K562 (cell line): ENCODE results near the gene IL20RB. TPM values are rescaled to one million over a fixed set of nuclear protein-coding genes. Genes with fewer than 3 reads are reported as not detected.

Experiments used
- BRD9 ChIP-seq: fragments of 450-650 bp; IDR thresholded peaks from 2 replicates; pipeline ENCODE4 v1.6.1; 2018; ENCODE audit warnings: low read depth; ENCODE audit not compliant: partially characterized antibody
- CBFB ChIP-seq: sonication (generic); formaldehyde crosslinking; IDR thresholded peaks from 2 replicates; pipeline ENCODE4 v1.4.0; 2020; ENCODE audit warnings: mild to moderate bottlenecking, missing genetic modification reagents
- CEBPB ChIP-seq: fragments of 450-650 bp; IDR thresholded peaks from 2 replicates; pipeline ENCODE4 v1.6.1; 2016; ENCODE audit warnings: missing genetic modification characterization, missing compliant biosample characterization
- HDAC8 ChIP-seq: fragments of 450-650 bp; IDR thresholded peaks from 2 replicates; pipeline ENCODE4 v1.6.1; 2016; ENCODE audit warnings: mild to moderate bottlenecking, missing genetic modification characterization, moderate library complexity, missing compliant biosample characterization
- HDGF ChIP-seq: fragments of 450-650 bp; IDR thresholded peaks from 2 replicates; pipeline ENCODE4 v1.6.1; 2016
- HEY1 ChIP-seq: fragments of 250-450 bp; sonication (Bioruptor Pico); IDR thresholded peaks from 2 replicates; pipeline ENCODE4 v1.5.0; 2020; ENCODE audit warnings: mild to moderate bottlenecking, moderate library complexity, borderline replicate concordance
- HNRNPK ChIP-seq: fragments of 200-400 bp; formaldehyde crosslinking; IDR thresholded peaks from one replicate; pipeline ENCODE4 v1.6.1; 2018; ENCODE audit warnings: mild to moderate bottlenecking, low read depth, low read length; ENCODE audit not compliant: poor library complexity, severe bottlenecking
- JUND ChIP-seq, 2 experiments: IDR thresholded peaks; 2 replicates in 1 of 2; 3 replicates in 1 of 2; pipeline ENCODE4 v1.6.1; 2011; ENCODE audit warnings: borderline replicate concordance in 2 of 2, low read depth in 2 of 2, low read length in 2 of 2, improper control_type of control experiment in 1 of 2, missing biosample characterization in 1 of 2, missing genetic modification characterization in 1 of 2, missing genetic modification reagents in 1 of 2
- KDM2B ChIP-seq: fragments of 250-450 bp; sonication (Bioruptor Pico); IDR thresholded peaks from 2 replicates; pipeline ENCODE4 v1.8.0; 2021; ENCODE audit warnings: mild to moderate bottlenecking, moderate library complexity
- KHSRP ChIP-seq: fragments of 450-650 bp; IDR thresholded peaks from 2 replicates; pipeline ENCODE4 v1.6.1; 2017
- MAFK ChIP-seq: IDR thresholded peaks from 2 replicates; pipeline ENCODE4 v1.6.1; 2011; ENCODE audit warnings: low read length, improper control_type of control experiment
- NR1H2 ChIP-seq: sonication (generic); formaldehyde crosslinking; IDR thresholded peaks from 2 replicates; pipeline ENCODE4 v1.4.0; 2020; ENCODE audit warnings: mild to moderate bottlenecking, missing genetic modification reagents
- NR2F6 ChIP-seq: fragments of 450-650 bp; formaldehyde crosslinking; IDR thresholded peaks from 2 replicates; pipeline ENCODE4 v1.4.0; 2020; ENCODE audit warnings: mild to moderate bottlenecking
- PHTF2 ChIP-seq: fragments of 250-450 bp; sonication (Bioruptor Pico); IDR thresholded peaks from 2 replicates; pipeline ENCODE4 v1.5.0; 2021; ENCODE audit warnings: mild to moderate bottlenecking
- RFX5 ChIP-seq: IDR thresholded peaks from 2 replicates; pipeline ENCODE4 v1.6.1; 2011; ENCODE audit warnings: low read depth, mild to moderate bottlenecking, improper control_type of control experiment, low read length
- RHOXF2B ChIP-seq: fragments of 250-450 bp; sonication (Bioruptor Pico); conservative IDR thresholded peaks from 2 replicates; pipeline ENCODE4 v1.5.1; 2021
- RREB1 ChIP-seq: fragments of 250-450 bp; sonication (Bioruptor Pico); IDR thresholded peaks from 2 replicates; pipeline ENCODE4 v1.4.0; 2020
- TARDBP ChIP-seq: fragments of 450-650 bp; IDR thresholded peaks from 2 replicates; pipeline ENCODE4 v1.6.1; 2016
- ZNF134 ChIP-seq: fragments of 250-450 bp; sonication (Bioruptor Pico); conservative IDR thresholded peaks from 2 replicates; pipeline ENCODE4 v1.4.0; 2020
- ZNF408 ChIP-seq: fragments of 250-450 bp; sonication (Bioruptor Pico); IDR thresholded peaks from 2 replicates; pipeline ENCODE4 v1.4.0; 2020; ENCODE audit warnings: low read depth, mild to moderate bottlenecking, moderate library complexity
- ZNF695 ChIP-seq: fragments of 450-650 bp; formaldehyde crosslinking; IDR thresholded peaks from 2 replicates; pipeline ENCODE4 v1.4.0; 2020; ENCODE audit warnings: mild to moderate bottlenecking, moderate library complexity
- polyA plus RNA-seq, 8 experiments: library from polyadenylated mRNA; depleted of rRNA in 4 of 8; stranded (reverse) in 5 of 8; unstranded in 3 of 8; fragments of >200 nt; fragmentation: Nextera tagmentation in 2 of 8; fragmentation: Illumina TruSeq in 1 of 8; extraction: Ambion mirVana in 2 of 8; extraction: Trizol in 1 of 8; gene quantifications; 2 replicates each; pipeline versions ENCODE4 v1.2.1 to v1.2.3, GENCODE V29; 2011 to 2014; ENCODE audit warnings: inconsistent platforms in 1 of 8, missing spikeins in 1 of 8
- total RNA-seq, 7 experiments: library from RNA; depleted of rRNA in 6 of 7; stranded (reverse); fragments of >200 nt in 6 of 7; fragmentation: Illumina TruSeq in 2 of 7; extraction: Trizol in 2 of 7; gene quantifications; 2 replicates each; pipeline versions ENCODE4 v1.2.1 to v1.2.3, GENCODE V29; 2011 to 2021; ENCODE audit warnings: low replicate concordance in 1 of 7
- TF ChIP-seq, protein P1 (sequence below): conservative IDR thresholded peaks from 2 replicates; pipeline ENCODE4 v1.6.1; 2011; ENCODE audit warnings: low read depth, mild to moderate bottlenecking, low read length; ENCODE audit not compliant: control insufficient read depth
- TF ChIP-seq, protein P2 (sequence below): fragments of 250-450 bp; sonication (Bioruptor Pico); IDR thresholded peaks from 2 replicates; pipeline ENCODE4 v1.4.0; 2020; ENCODE audit warnings: mild to moderate bottlenecking, moderate library complexity

The IL20RB gene
- total and polyA plus RNA-seq, 9 of the 15 experiments (the other 6 are each of a cell fraction or from before 2014, with no cell fraction given) = 0.77 to 9.9 (median 6.1) TPM

DNA sequence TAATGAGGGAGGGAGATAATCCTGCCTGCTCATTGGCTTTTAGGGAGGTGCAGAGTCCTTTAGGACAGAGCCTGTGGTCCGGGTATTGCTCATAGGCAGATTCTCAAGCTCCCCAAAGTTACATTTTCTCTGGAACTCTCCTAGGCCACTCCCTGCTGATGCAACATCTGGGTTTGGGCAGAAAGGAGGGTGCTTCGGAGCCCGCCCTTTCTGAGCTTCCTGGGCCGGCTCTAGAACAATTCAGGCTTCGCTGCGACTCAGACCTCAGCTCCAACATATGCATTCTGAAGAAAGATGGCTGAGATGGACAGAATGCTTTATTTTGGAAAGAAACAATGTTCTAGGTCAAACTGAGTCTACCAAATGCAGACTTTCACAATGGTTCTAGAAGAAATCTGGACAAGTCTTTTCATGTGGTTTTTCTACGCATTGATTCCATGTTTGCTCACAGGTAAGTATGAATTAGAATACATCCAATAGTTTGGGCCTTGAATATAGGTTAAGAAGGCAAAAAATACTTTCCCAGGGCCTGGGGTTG, at the start of gene IL20RB (continued):
- TF ChIP-seq, protein P1, sequence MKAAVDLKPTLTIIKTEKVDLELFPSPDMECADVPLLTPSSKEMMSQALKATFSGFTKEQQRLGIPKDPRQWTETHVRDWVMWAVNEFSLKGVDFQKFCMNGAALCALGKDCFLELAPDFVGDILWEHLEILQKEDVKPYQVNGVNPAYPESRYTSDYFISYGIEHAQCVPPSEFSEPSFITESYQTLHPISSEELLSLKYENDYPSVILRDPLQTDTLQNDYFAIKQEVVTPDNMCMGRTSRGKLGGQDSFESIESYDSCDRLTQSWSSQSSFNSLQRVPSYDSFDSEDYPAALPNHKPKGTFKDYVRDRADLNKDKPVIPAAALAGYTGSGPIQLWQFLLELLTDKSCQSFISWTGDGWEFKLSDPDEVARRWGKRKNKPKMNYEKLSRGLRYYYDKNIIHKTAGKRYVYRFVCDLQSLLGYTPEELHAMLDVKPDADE = no peak
- TF ChIP-seq RFX5 (no peak), CEBPB (tag) (peak; percentile 84), NR1H2 (no peak), HNRNPK (no peak), CBFB (no peak), MAFK (no peak), ZNF695 (CRISPR knock-in tag) (no peak), HDGF (no peak), JUND (IDR thresholded peaks at IDR 0.05; ENCODE audit: borderline replicate concordance, low read depth, low read length) (peak; percentile 83), JUND (tag; IDR thresholded peaks at IDR 0.05; ENCODE audit: borderline replicate concordance, low read depth, low read length) (peak; percentile 53; the same call in 1 of the 3 replicates), TARDBP (no peak; the same call in 1 of the 2 replicates), RREB1 (CRISPR knock-in tag) (no peak), ZNF134 (CRISPR knock-in tag) (no peak), RHOXF2B (CRISPR knock-in tag) (no peak), PHTF2 (CRISPR knock-in tag) (no peak), KHSRP (no peak), ZNF408 (CRISPR knock-in tag) (no peak), HDAC8 (tag) (no peak), NR2F6 (CRISPR knock-in tag) (no peak), KDM2B (CRISPR knock-in tag) (no peak), HEY1 (CRISPR knock-in tag) (no peak), BRD9 (no peak)
- TF ChIP-seq, protein P2, sequence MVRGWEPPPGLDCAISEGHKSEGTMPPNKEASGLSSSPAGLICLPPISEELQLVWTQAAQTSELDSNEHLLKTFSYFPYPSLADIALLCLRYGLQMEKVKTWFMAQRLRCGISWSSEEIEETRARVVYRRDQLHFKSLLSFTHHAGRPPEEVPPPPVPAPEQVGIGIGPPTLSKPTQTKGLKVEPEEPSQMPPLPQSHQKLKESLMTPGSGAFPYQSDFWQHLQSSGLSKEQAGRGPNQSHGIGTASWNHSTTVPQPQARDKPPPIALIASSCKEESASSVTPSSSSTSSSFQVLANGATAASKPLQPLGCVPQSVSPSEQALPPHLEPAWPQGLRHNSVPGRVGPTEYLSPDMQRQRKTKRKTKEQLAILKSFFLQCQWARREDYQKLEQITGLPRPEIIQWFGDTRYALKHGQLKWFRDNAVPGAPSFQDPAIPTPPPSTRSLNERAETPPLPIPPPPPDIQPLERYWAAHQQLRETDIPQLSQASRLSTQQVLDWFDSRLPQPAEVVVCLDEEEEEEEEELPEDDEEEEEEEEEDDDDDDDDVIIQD (CRISPR knock-in tag) = no peak
